ES-I3 (cell line): ENCODE measurements around the gene MORF4L1.
A peak's percentile ranks its signal among the peaks of the same experiment; 100 is the strongest.
"Not testable (repeated sequence)": the region's sequence is repeated elsewhere in the genome, so short reads cannot be mapped to it uniquely, and the experiment has no call there.

Source experiments
- H3K36me3 ChIP-seq: 2 replicates; pipeline ENCODE4 v1.6.1; 2013; ENCODE audit warnings: mild to moderate bottlenecking, low read length, control low read depth, moderate library complexity; ENCODE audit not compliant: insufficient read depth
- H3K4me1 ChIP-seq: 2 replicates; pipeline ENCODE4 v1.6.1; 2013; ENCODE audit warnings: mild to moderate bottlenecking, control low read depth, low read length; ENCODE audit not compliant: insufficient read depth
- H3K9ac ChIP-seq: 2 replicates; pipeline ENCODE4 v1.6.1; 2013; ENCODE audit warnings: low read depth, mild to moderate bottlenecking, low read length, moderate library complexity
- H3K9me3 ChIP-seq: 2 replicates; pipeline ENCODE4 v1.6.1; 2013; ENCODE audit warnings: mild to moderate bottlenecking, low read length, moderate library complexity; ENCODE audit not compliant: control insufficient read depth, insufficient read depth

MORF4L1 gene

DNA sequence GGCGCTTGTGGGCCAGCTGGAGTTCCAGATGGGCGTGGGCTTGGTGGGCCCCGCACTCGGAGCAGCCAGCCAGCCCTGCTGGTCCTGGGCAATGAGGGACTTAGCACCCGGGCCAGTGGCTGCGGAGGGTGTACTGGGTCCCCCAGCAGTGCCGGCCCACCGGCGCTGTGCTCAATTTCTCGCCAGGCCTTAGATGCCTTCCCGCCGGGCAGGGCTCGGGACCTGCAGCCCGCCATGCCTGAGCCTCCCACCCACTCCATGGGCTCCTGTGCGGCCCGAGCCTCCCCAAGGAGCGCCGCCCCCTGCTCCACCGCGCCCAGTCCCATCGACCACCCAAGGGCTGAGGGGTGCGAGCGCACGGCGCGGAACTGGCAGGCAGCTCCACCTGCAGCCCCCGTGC is 25.8 kb upstream of the MORF4L1 start:
- not testable (repeated sequence) for H3K36me3 ChIP-seq, H3K4me1 ChIP-seq, H3K9ac ChIP-seq, H3K9me3 ChIP-seq

DNA sequence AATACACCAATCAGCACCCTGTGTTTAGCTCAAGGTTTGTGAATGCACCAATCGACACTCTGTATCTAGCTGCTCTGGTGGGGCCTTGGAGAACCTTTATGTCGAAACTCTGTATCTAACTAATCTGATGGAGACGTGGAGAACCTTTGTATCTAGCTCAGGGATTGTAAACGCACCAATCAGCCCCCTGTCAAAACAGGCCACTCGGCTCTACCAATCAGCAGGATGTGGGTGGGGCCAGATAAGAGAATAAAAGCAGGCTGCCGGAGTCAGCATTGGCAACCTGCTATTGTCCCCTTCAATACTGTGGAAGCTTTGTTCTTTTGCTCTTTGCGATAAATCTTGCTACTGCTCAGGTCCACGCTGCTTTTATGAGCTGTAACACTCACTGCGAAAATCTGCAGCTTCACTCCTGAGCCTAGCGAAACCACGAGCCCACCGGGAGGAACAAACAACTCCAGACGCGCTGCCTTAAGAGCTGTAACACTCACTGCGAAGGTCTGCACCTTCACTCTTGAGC is 25.2 kb upstream of the MORF4L1 start:
- not testable (repeated sequence) for H3K9me3 ChIP-seq, H3K9ac ChIP-seq, H3K4me1 ChIP-seq, H3K36me3 ChIP-seq

DNA sequence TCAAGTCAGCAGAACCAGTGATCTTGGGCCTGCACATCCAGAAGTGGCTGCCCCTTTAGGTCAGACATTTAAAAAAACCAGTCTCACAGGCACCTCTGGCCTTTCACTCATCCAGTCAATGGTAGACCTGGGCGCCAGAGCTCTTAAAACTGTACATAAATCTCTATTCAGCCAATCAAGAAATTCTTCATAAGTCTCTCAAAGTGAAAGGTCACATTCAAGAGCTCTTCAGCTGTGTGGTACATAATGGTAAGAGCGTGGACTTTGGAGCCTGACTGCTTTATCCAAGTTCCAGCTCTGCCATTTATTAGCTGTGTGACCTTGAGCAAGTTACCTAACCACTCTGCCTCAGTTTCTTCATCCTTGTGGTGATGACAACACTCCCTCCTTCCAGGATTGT is 22.3 kb upstream of the MORF4L1 start:
- Histone ChIP-seq H3K36me3 (no peaks in the 10 kb centered on the region), H3K4me1 (peaks cover 8% of the 10 kb centered on the region; the same call in 1 of the 2 replicates), H3K9me3 (no peaks in the 10 kb centered on the region), H3K9ac (no peak overlapping the region)

DNA sequence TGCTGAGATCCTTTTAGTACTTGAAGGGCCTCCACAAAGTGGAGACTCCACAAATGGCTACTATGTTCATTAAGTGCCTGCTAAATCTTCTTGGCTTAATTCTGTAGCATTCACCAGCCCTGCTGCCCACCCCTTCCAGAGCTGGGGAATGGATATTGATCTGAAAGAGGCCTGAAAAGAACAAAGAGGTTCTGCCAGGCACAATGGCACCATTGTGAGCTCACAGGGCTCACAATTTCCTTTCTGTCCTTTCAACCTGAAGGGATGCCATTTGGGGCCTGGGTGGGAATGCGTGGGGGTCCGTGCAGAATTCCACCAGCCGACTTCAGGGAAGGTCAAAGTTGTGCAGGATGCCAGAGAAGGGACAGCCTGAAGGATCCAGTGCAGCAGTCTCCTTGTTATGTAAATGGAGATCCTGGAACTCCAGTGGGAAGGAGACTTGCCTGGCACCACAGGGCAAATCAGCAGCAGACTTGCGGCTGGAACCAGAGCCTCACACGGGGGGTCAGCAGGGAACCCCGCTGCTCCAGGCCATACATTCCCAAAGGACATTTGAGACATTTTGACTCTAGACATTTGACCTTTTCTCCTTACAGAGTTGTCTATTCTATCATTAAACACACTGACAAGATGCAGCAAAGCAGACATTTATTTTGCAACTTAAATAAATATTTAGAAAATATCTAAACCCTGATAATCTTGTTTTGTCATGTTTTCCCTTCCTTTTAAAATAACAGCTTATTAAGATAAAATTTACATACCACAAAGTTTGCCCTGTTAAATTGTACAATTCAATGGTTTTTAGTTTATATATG is 21.5 kb upstream of the MORF4L1 start:
- no peak overlapping the region for H3K9ac ChIP-seq
- no peaks in the 10 kb centered on the region for H3K9me3 ChIP-seq
- no peaks in the 10 kb centered on the region for H3K36me3 ChIP-seq
- peaks cover 8% of the 10 kb centered on the region; the same call in 1 of the 2 replicates for H3K4me1 ChIP-seq

DNA sequence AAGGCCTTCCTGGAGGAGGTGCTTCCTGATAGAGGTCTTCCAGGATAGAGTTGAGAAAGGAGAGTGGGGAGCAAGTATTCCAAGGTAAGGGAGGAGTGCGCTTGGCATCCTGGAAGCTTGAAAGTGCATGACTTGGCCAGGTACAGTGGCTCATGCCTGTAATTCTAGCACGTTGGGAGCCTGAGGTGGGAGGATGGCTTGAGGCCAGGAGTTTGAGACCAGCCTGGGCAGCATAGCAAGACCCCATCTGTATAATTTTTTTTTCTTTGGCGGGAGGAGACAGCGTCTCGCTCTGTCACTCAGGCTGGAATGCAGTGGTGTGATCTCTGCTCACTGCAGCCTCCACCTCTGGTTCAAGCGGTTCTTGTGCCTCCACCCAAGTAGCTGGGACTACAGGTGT is 19.2 kb upstream of the MORF4L1 start:
- peaks cover 8% of the 10 kb centered on the region; the same call in 1 of the 2 replicates for H3K4me1 ChIP-seq

DNA sequence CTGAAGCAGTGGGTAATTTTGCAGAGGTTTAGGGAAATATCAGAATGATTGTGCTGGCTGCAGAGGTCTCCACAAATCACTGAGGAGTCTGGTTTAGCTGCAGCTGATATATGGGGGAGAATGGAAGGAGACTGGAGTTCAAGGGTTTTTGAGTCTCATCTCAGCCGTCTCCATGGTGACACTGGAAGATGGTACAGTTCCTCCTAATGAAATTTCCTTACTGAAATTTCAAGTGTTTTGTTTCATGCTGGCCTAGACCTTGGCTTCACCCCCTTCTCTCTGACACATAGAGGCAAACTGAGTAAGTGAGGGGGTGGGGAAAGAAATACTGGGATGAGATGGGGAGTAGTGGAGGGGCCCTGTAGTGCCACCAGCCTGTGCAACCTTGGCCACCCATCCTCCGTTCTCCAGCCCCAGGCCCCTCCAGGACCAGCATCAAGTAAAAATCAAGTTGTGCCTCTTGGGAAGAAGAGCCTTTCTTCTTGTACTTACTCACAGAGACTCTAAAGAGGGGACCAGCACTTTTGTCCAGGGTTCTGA is 17.8 kb upstream of the MORF4L1 start:
- H3K9ac ChIP-seq, result no peak overlapping the region
- no peaks in the 10 kb centered on the region for H3K36me3 ChIP-seq
- H3K9me3 ChIP-seq, result no peaks in the 10 kb centered on the region

More for the DNA sequence above, 19.2 kb upstream of the MORF4L1 start:
- Histone ChIP-seq H3K9me3 (no peaks in the 10 kb centered on the region), H3K36me3 (no peaks in the 10 kb centered on the region), H3K9ac (no peak overlapping the region)

DNA sequence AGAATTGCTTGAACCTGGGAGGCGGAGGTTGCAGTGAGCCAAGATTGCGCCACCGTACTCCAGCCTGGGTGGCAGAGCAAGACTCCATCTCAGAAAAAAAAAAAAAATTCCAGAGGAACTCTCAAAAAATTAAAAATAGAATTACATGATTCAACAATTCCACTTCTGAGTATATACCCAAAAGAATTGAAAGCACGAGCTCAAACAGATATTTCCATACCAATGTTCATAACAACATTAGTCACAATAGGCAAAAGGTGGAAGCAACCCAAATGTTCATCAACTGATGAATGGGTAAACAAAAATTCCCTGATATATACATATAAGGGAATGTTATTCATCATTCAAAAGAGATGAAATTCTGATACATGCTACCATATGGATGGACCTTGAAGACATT is 16.9 kb upstream of the MORF4L1 start:
- Histone ChIP-seq H3K9ac (no peak overlapping the region), H3K9me3 (no peaks in the 10 kb centered on the region), H3K4me1 (peaks cover 7% of the 10 kb centered on the region; the same call in 1 of the 2 replicates), H3K36me3 (no peaks in the 10 kb centered on the region)

More for the DNA sequence above, 17.8 kb upstream of the MORF4L1 start:
- H3K4me1 ChIP-seq, result peaks cover 8% of the 10 kb centered on the region; the same call in 1 of the 2 replicates

DNA sequence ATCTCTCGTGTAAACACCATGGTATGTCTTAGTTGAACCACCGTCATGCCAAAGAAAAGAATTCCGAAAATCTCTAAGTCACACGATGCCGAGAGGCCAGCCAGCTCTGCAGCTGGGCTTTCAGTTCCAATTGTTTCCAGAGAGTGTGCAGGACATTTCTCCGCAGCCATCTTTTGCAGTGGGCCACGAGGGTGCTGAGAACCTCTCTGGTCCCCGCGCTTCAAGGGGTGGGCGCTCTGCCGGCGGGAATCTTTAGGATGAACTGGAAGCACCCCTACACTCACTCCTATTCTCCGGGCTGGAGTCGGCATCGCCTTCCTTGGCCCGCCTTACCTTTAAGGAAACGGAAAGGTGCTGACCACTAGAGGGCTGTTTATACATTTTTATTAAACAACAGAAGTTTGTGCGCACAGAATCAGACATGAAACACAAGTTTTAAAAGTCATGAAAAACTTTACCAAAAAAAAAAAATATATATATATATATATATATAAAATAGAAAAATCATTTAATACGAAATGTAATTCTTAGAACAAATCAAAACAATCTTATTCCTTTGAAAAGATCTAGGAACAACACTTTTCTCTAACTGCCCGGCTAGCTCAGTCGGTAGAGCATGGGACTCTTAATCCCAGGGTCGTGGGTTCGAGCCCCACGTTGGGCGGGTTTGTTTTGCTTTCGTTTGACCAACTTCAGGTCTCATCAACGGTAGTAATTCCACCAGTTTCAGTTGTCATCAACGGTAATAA is 12.5 kb upstream of the MORF4L1 start:
- Histone ChIP-seq H3K9ac (peak overlapping the region; percentile 79), H3K9me3 (no peaks in the 10 kb centered on the region), H3K4me1 (no peaks in the 10 kb centered on the region), H3K36me3 (no peaks in the 10 kb centered on the region)

DNA sequence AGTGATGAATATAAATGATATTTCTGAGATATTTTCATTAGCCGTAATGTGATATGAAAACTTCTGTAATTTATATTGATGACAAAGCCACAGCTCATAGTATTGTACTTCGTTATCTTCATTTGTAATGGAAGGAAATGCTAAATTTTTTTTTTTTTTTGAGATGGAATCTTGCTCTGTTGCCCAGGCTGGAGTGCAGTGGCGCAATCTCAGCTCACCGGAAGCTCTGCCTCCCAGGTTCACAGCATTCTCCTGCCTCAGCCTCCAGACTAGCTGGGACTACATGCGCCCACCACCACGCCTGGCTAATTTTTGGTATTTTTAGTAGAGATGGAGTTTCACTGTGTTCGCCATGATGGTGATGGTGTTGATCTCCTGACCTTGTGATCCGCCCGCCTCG is 7.1 kb upstream of the MORF4L1 start:
- not testable (repeated sequence) for H3K9me3 ChIP-seq, H3K9ac ChIP-seq, H3K36me3 ChIP-seq, H3K4me1 ChIP-seq

DNA sequence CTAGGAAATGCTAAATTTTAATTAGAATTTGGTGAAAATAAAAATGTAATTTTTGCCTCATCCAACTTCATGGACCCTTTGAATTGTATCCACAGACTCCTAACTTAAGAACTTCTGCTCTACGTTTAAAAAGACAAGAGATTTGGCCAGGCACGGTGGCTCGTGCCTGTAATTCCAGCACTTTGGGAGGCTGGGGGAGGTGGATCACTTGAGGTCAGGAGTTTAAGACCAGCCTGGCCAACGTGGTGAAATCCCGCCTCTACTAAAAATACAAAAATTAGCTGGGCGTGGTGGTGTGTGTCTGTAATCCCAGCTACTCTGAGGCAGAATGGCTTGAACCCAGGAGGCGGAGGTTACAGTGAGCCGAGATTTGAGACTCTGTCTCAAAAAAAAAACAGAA is 6.7 kb upstream of the MORF4L1 start:
- not testable (repeated sequence) for H3K36me3 ChIP-seq, H3K9ac ChIP-seq

DNA sequence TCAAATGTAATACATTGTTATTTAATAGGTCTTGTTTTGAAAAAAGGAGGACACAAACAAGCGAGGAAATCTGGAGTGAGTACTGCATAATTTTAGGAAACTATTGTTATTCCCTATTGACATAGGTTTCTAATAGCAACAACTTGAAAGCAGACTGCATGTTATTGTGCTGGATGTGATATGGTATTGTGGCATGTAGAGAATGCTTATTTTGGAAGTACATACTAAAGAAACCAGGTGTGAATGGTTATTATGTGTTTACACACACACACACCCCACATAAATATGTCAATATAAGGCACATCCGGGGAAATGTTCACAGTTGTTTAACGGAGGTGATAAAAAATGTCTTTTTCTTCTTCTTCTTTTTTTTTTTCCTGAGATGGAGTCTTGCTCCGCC is 5.9 kb upstream of the MORF4L1 start:
- Histone ChIP-seq H3K36me3 (no peaks in the 10 kb centered on the region), H3K9ac (no peak overlapping the region), H3K4me1 (0 out of 2 replicates have a peak, but pooled peaks cover 3% of the 10 kb centered on the region), H3K9me3 (no peaks in the 10 kb centered on the region)

More for the DNA sequence above, 6.7 kb upstream of the MORF4L1 start:
- not testable (repeated sequence) for H3K9me3 ChIP-seq, H3K4me1 ChIP-seq

DNA sequence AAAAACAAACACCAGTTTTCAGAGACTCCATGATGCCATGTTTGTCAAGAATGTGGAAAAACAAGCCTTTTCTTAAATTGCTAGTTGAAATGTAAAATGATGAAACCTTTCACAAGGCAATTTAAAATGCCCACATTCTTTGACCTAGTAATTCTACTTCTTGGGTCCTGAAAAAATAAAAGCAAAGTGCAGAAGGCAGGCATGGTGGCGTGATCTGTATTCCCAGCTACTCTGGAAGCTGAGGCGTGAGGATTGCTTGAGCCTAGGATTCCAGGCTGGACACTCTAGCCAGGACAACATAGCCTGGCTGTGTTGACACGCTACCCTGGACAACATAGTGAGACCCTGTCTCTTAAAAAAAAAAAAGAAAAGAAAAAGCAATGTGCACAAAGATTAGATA is 4.3 kb upstream of the MORF4L1 start:
- Histone ChIP-seq H3K36me3 (no peaks in the 10 kb centered on the region), H3K9ac (no peak overlapping the region), H3K9me3 (no peaks in the 10 kb centered on the region), H3K4me1 (0 out of 2 replicates have a peak, but pooled peaks cover 3% of the 10 kb centered on the region)

DNA sequence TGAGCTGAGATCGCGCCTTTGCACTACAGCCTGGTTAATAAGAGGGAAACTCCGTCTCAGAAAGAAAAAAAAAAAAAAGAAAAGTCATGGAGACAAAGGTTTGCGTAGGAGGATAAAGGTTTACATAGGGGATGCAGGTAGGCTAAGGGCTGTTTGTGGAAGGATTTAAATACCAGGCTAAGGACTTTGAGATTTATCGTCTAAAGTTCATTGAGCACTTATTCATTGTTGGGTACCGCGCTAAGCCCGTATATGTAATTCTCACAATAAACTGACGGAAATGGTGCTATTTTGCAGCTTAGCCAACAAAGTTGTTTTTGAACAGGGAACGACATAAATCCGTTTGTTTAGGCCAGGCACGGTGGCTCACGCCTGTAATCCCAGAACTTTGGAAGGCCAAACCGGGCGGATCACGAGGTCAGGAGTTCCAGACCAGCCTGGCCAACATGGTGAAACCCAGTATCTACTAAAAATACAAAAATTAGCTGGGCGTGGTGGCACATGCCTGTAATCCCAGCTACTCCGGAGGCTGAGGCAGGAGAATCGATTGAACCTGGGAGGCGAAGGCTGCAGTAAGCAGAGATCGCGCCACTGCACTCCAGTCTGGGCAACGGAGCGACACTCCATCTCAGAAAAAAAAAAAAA is 1.1 kb upstream of the MORF4L1 start:
- not testable (repeated sequence) for H3K9me3 ChIP-seq, H3K4me1 ChIP-seq, H3K36me3 ChIP-seq
- peak overlapping the region; percentile 83 for H3K9ac ChIP-seq
